Measurements from ENCODE around the gene CAST. TPM values are rescaled to one million over a fixed set of nuclear protein-coding genes. Genes with fewer than 3 reads are reported as not detected.

Gene CAST
- total and polyA plus RNA-seq, 7 experiments from 2014 or later: 31.1 to 298 (median 114) TPM

DNA sequence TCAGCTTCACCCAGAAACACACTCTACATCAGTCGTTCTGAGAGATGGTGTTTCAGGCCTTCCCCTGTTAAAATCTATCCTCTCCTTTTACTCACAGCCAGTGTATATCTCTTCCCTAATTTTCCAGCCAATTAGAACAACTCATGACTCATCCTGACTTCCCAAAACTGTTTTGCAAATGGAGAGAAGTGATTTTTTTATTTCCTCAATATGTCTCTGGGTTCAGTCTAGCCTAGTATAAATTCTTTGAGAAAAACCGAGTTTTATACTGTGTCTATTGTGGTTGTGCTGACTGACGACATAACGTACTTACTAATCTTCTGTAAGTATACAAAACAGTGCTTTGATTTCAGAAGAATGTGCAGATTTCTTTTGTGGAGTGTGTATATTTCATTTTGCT is 28.4 kb upstream of the CAST start:
- Histone ChIP-seq H3K4me3 (ENCODE audit: low read length) (no peak overlapping the region), H3K36me3 (ENCODE audit: control insufficient read depth in 2 of 3, insufficient read depth in 3 of 3, low read length in 3 of 3) (no peaks in the 10 kb centered on the region), H3K27me3 (ENCODE audit: control insufficient read depth in 2 of 2, insufficient read depth in 2 of 2, low read length in 2 of 2) (peaks cover 0 to 5% of the 10 kb centered on the region in 2 donors), H3K4me1 (ENCODE audit: control insufficient read depth in 2 of 2, insufficient read depth in 2 of 2, low read length in 2 of 2) (no peaks in the 10 kb centered on the region), H3K9me3 (ENCODE audit: control insufficient read depth in 2 of 3, low read length in 3 of 3) (no peaks in the 10 kb centered on the region), H3K27ac (ENCODE audit: low read depth, low read length) (no peak overlapping the region)
- CTCF ChIA-PET: no interaction called here
- ATAC-seq (peak; percentile 68), DNase-seq (no peak)
- H3K27ac Mint-ChIP-seq: no peak overlapping the region
- no peaks in the 10 kb centered on the region for H3K9me3 Mint-ChIP-seq
- H3K4me1 Mint-ChIP-seq: no peaks in the 10 kb centered on the region
- no peak overlapping the region for H3K4me3 Mint-ChIP-seq
- H3K36me3 Mint-ChIP-seq: no peaks in the 10 kb centered on the region
- intact Hi-C loops (cut with micrococcal nuclease): no loop called here
- POLR2A ChIA-PET: interaction anchor here (0.6 to 0.9 kb wide), 2 partner anchors 23 to 27 kb away, joined by 3 to 4 read pairs; no protein-coding TSS in a partner anchor
- H3K27me3 Mint-ChIP-seq: peaks cover 0 to 34% (median 12%) of the 10 kb centered on the region in 5 donors

DNA sequence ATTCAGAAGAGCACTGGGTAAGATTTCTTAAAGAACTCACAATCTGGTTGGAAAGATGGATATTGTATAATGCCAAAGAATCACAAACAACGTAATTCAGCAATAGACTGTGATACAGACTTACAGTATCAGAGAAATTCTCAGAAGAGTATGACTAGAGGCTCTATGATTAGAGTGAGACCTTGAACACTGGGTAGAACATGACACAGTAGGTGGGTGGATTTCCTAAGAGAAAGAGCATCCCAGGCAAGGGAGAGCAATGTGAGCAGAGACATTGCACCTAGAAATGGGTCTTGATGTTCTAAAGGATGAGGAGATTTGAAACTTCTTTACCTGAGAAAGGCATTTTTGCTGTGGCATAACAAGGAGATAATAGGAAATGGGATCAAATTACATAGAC is 27.3 kb upstream of the CAST start:
- CTCF ChIA-PET: no interaction called here
- H3K4me3 ChIP-seq (ENCODE audit: low read length): no peak overlapping the region
- H3K9me3 ChIP-seq (ENCODE audit: control insufficient read depth in 2 of 3, low read length in 3 of 3): no peaks in the 10 kb centered on the region
- Mint-ChIP-seq H3K27me3 (peaks cover 0 to 42% (median 14%) of the 10 kb centered on the region in 5 donors), H3K36me3 (no peaks in the 10 kb centered on the region), H3K4me1 (no peaks in the 10 kb centered on the region), H3K27ac (no peak overlapping the region), H3K9me3 (no peaks in the 10 kb centered on the region), H3K4me3 (no peak overlapping the region)
- H3K27ac ChIP-seq (ENCODE audit: low read depth, low read length): no peak overlapping the region
- intact Hi-C loops (cut with micrococcal nuclease): no loop called here
- peaks cover 0 to 5% of the 10 kb centered on the region in 2 donors for H3K27me3 ChIP-seq (ENCODE audit: control insufficient read depth in 2 of 2, insufficient read depth in 2 of 2, low read length in 2 of 2)
- no peaks in the 10 kb centered on the region for H3K36me3 ChIP-seq (ENCODE audit: control insufficient read depth in 2 of 3, insufficient read depth in 3 of 3, low read length in 3 of 3)
- no peaks in the 10 kb centered on the region for H3K4me1 ChIP-seq (ENCODE audit: control insufficient read depth in 2 of 2, insufficient read depth in 2 of 2, low read length in 2 of 2)
- POLR2A ChIA-PET: interaction anchor here (0.9 kb wide), 1 partner anchor 26 kb away, joined by 3 read pairs; no protein-coding TSS in a partner anchor
- no peak for ATAC-seq
- DNase-seq: no peak

DNA sequence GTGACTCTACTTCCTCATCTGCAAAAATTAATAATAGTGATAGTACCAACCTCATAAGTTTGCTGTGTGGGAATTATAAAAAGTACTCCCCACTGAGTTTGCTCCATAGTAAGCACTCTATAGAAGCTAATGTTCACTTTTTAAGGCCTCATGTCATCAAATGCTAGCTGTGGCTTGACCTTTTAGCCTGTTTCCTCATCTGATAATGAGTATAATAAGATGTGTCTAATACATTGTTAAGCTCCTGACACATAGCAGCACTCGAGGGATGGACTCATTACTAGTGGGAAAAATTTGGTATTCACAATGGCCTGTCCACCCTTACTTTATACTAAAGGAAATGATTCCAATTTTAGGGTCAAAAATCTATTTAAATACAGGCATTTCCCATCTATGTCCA is 26.1 kb upstream of the CAST start:
- no peak overlapping the region for H3K4me3 Mint-ChIP-seq

GRCh38 chr5:96636594-96636993 is 25.6 kb upstream of the CAST start:
- Mint-ChIP-seq H3K36me3 (no peaks in the 10 kb centered on the region), H3K27me3 (peaks cover 0 to 54% (median 14%) of the 10 kb centered on the region in 5 donors), H3K27ac (no peak overlapping the region), H3K4me1 (peaks cover 0 to 2% (median 0%) of the 10 kb centered on the region in 7 donors), H3K9me3 (no peaks in the 10 kb centered on the region), H3K4me3 (no peak overlapping the region)
- DNase-seq (no peak), ATAC-seq (no peak)
- intact Hi-C loops (cut with micrococcal nuclease): no loop called here
- H3K9me3 ChIP-seq (ENCODE audit: control insufficient read depth in 2 of 3, low read length in 3 of 3): no peaks in the 10 kb centered on the region
- H3K27ac ChIP-seq (ENCODE audit: low read depth, low read length): no peak overlapping the region
- peaks cover 0 to 5% of the 10 kb centered on the region in 2 donors for H3K27me3 ChIP-seq (ENCODE audit: control insufficient read depth in 2 of 2, insufficient read depth in 2 of 2, low read length in 2 of 2)
- POLR2A ChIA-PET: no interaction called here
- H3K4me3 ChIP-seq (ENCODE audit: low read length): no peak overlapping the region
- H3K36me3 ChIP-seq (ENCODE audit: control insufficient read depth in 2 of 3, insufficient read depth in 3 of 3, low read length in 3 of 3): no peaks in the 10 kb centered on the region
- no peaks in the 10 kb centered on the region for H3K4me1 ChIP-seq (ENCODE audit: control insufficient read depth in 2 of 2, insufficient read depth in 2 of 2, low read length in 2 of 2)
- CTCF ChIA-PET: interaction anchor here (1.1 kb wide), 1 partner anchor 17 kb away, joined by 3 read pairs; no protein-coding TSS in a partner anchor

More for the DNA sequence above, 26.1 kb upstream of the CAST start:
- ATAC-seq (no peak), DNase-seq (no peak)
- POLR2A ChIA-PET: no interaction called here
- Mint-ChIP-seq H3K4me1 (no peaks in the 10 kb centered on the region), H3K27ac (no peak overlapping the region), H3K36me3 (no peaks in the 10 kb centered on the region), H3K27me3 (peaks cover 0 to 50% (median 14%) of the 10 kb centered on the region in 5 donors), H3K9me3 (no peaks in the 10 kb centered on the region)
- CTCF ChIA-PET: no interaction called here
- no peaks in the 10 kb centered on the region for H3K9me3 ChIP-seq (ENCODE audit: control insufficient read depth in 2 of 3, low read length in 3 of 3)
- H3K27ac ChIP-seq (ENCODE audit: low read depth, low read length): no peak overlapping the region
- H3K27me3 ChIP-seq (ENCODE audit: control insufficient read depth in 2 of 2, insufficient read depth in 2 of 2, low read length in 2 of 2): peaks cover 0 to 5% of the 10 kb centered on the region in 2 donors
- H3K4me1 ChIP-seq (ENCODE audit: control insufficient read depth in 2 of 2, insufficient read depth in 2 of 2, low read length in 2 of 2): no peaks in the 10 kb centered on the region
- no peaks in the 10 kb centered on the region for H3K36me3 ChIP-seq (ENCODE audit: control insufficient read depth in 2 of 3, insufficient read depth in 3 of 3, low read length in 3 of 3)
- H3K4me3 ChIP-seq (ENCODE audit: low read length): no peak overlapping the region
- intact Hi-C loops (cut with micrococcal nuclease): no loop called here

DNA sequence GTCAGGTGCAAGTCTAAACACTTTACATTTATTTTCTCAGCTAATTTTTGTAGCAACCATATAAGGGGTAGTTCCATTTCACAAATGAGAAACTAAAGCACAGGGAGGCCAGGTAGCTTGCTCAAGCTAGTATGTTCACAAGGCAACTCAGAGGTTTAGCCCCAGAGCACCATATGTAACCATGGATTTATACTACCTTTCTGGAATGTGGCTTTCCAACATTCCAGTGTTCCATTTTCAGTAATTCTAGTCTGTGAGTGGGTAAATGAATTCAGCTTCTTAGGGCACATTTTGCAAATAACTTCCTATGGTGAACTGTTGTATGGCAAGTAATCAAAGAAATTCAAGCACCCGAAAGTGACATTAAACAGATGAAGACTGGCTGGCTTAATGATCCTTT is 25.0 kb upstream of the CAST start:
- DNase-seq: no peak
- no peaks in the 10 kb centered on the region for H3K9me3 Mint-ChIP-seq
- CTCF ChIA-PET: interaction anchor here (1.1 kb wide), 1 partner anchor 18 kb away, joined by 3 read pairs; no protein-coding TSS in a partner anchor

DNA sequence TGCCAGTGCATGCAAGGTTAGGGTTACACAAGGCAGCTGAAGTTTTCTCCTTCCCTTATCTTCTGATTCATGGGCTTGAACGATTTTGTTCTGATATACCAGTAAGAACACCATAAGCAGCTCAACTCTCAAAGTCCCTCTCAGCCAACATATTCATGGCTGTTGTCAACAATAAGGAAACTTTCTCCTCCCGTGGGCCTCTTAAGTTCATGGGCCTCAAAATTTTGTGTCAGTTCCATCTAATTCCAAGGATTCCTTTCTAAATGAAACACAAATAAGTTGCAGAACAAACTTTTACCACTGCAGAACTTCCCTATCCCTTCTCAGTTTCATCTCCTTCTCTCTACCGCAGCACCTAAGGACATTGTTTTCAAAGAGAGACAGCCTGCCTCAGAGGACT is 23.6 kb upstream of the CAST start:
- H3K27ac ChIP-seq (ENCODE audit: low read depth, low read length): no peak overlapping the region
- CTCF ChIA-PET: no interaction called here
- Mint-ChIP-seq H3K27ac (no peak overlapping the region), H3K27me3 (peaks cover 0 to 55% (median 14%) of the 10 kb centered on the region in 5 donors), H3K9me3 (no peaks in the 10 kb centered on the region), H3K4me1 (peaks cover 0 to 9% (median 0%) of the 10 kb centered on the region in 7 donors), H3K36me3 (no peaks in the 10 kb centered on the region), H3K4me3 (no peak overlapping the region)
- intact Hi-C loops (cut with micrococcal nuclease): no loop called here
- H3K4me1 ChIP-seq (ENCODE audit: control insufficient read depth in 2 of 2, insufficient read depth in 2 of 2, low read length in 2 of 2): no peaks in the 10 kb centered on the region
- POLR2A ChIA-PET: interaction anchor here (1.2 kb wide), 1 partner anchor 50 kb away, joined by 3 read pairs; no protein-coding TSS in a partner anchor
- H3K36me3 ChIP-seq (ENCODE audit: control insufficient read depth in 2 of 3, insufficient read depth in 3 of 3, low read length in 3 of 3): no peaks in the 10 kb centered on the region
- no peaks in the 10 kb centered on the region for H3K9me3 ChIP-seq (ENCODE audit: control insufficient read depth in 2 of 3, low read length in 3 of 3)
- H3K27me3 ChIP-seq (ENCODE audit: control insufficient read depth in 2 of 2, insufficient read depth in 2 of 2, low read length in 2 of 2): peaks cover 0 to 5% of the 10 kb centered on the region in 2 donors
- ATAC-seq (no peak), DNase-seq (no peak)
- no peak overlapping the region for H3K4me3 ChIP-seq (ENCODE audit: low read length)

More for the DNA sequence above, 25.0 kb upstream of the CAST start:
- Histone ChIP-seq H3K4me3 (ENCODE audit: low read length) (no peak overlapping the region), H3K9me3 (ENCODE audit: control insufficient read depth in 2 of 3, low read length in 3 of 3) (no peaks in the 10 kb centered on the region), H3K27ac (ENCODE audit: low read depth, low read length) (no peak overlapping the region), H3K36me3 (ENCODE audit: control insufficient read depth in 2 of 3, insufficient read depth in 3 of 3, low read length in 3 of 3) (no peaks in the 10 kb centered on the region), H3K27me3 (ENCODE audit: control insufficient read depth in 2 of 2, insufficient read depth in 2 of 2, low read length in 2 of 2) (peaks cover 0 to 5% of the 10 kb centered on the region in 2 donors), H3K4me1 (ENCODE audit: control insufficient read depth in 2 of 2, insufficient read depth in 2 of 2, low read length in 2 of 2) (no peaks in the 10 kb centered on the region)
- POLR2A ChIA-PET: interaction anchor here (1.2 kb wide), 1 partner anchor 51 kb away, joined by 3 read pairs; no protein-coding TSS in a partner anchor
- H3K27me3 Mint-ChIP-seq: peaks cover 0 to 59% (median 14%) of the 10 kb centered on the region in 5 donors
- intact Hi-C loops (cut with micrococcal nuclease): no loop called here
- peaks cover 0 to 9% (median 0%) of the 10 kb centered on the region in 7 donors for H3K4me1 Mint-ChIP-seq
- no peak overlapping the region for H3K27ac Mint-ChIP-seq
- ATAC-seq: no peak
- H3K4me3 Mint-ChIP-seq: no peak overlapping the region
- H3K36me3 Mint-ChIP-seq: no peaks in the 10 kb centered on the region

DNA sequence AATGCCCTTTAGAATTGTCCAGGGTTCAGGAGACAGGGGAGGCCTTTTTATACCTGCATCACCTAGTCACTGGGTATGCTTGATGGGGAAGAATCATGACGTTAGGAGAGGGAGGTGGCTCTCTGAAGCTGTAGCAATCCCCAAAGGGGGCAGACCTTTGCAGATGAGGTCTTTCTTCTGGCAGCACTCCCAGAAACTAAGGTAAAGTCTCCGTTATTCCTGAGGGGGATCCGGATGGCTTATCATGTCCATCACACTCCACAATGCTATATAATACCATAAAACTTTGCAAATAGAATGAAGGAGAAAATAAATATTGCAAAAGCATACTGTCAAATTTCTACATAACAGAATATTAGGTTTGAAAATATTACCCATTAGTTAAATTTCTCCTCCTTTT is 21.5 kb upstream of the CAST start:
- Histone ChIP-seq H3K4me1 (ENCODE audit: control insufficient read depth in 2 of 2, insufficient read depth in 2 of 2, low read length in 2 of 2) (no peaks in the 10 kb centered on the region), H3K9me3 (ENCODE audit: control insufficient read depth in 2 of 3, low read length in 3 of 3) (no peaks in the 10 kb centered on the region), H3K4me3 (ENCODE audit: low read length) (no peak overlapping the region), H3K36me3 (ENCODE audit: control insufficient read depth in 2 of 3, insufficient read depth in 3 of 3, low read length in 3 of 3) (no peaks in the 10 kb centered on the region), H3K27ac (ENCODE audit: low read depth, low read length) (no peak overlapping the region), H3K27me3 (ENCODE audit: control insufficient read depth in 2 of 2, insufficient read depth in 2 of 2, low read length in 2 of 2) (no peaks in the 10 kb centered on the region)
- Mint-ChIP-seq H3K36me3 (no peaks in the 10 kb centered on the region), H3K4me3 (no peak overlapping the region), H3K4me1 (peaks cover 0 to 9% (median 0%) of the 10 kb centered on the region in 7 donors), H3K27ac (no peak overlapping the region), H3K27me3 (peaks cover 0 to 37% (median 2%) of the 10 kb centered on the region in 5 donors), H3K9me3 (no peaks in the 10 kb centered on the region)
- DNase-seq: no peak
- no peak for ATAC-seq
- intact Hi-C loops (cut with micrococcal nuclease): no loop called here
- ChIA-PET POLR2A (no interaction called here), CTCF (no interaction called here)
